PFSK-1 (cell line): ENCODE data around the gene MYRF.

Experiments used
- FOXP2 ChIP-seq: optimal IDR thresholded peaks from 2 replicates; pipeline ENCODE3; 2011; ENCODE audit warnings: borderline replicate concordance, control low read depth, inconsistent platforms; ENCODE audit not compliant: insufficient read depth; ENCODE audit errors: extremely low read length, extremely low read depth
- POLR2AphosphoS5 ChIP-seq: IDR thresholded peaks from 2 replicates; pipeline ENCODE4 v1.6.1; 2012; ENCODE audit warnings: low read depth, mild to moderate bottlenecking, control low read depth, low read length, moderate library complexity
- SIN3A ChIP-seq: IDR thresholded peaks from 2 replicates; pipeline ENCODE4 v1.6.1; 2012; ENCODE audit warnings: mild to moderate bottlenecking, low read length, moderate library complexity, borderline replicate concordance; ENCODE audit not compliant: insufficient read depth
- TAF1 ChIP-seq: IDR thresholded peaks from 2 replicates; pipeline ENCODE4 v1.6.1; 2012; ENCODE audit warnings: low read length, control low read depth, borderline replicate concordance; ENCODE audit not compliant: insufficient read depth
- TF ChIP-seq, protein P1 (sequence below), 2 experiments: IDR thresholded peaks; 2 replicates each; pipeline versions ENCODE4 v1.6.1 to v1.8.0; 2011 to 2012; ENCODE audit warnings: low read depth in 2 of 2, low read length in 2 of 2, control low read depth in 1 of 2, inconsistent platforms in 1 of 2, mild to moderate bottlenecking in 1 of 2, moderate library complexity in 1 of 2; ENCODE audit not compliant: insufficient read depth in 1 of 2

DNA sequence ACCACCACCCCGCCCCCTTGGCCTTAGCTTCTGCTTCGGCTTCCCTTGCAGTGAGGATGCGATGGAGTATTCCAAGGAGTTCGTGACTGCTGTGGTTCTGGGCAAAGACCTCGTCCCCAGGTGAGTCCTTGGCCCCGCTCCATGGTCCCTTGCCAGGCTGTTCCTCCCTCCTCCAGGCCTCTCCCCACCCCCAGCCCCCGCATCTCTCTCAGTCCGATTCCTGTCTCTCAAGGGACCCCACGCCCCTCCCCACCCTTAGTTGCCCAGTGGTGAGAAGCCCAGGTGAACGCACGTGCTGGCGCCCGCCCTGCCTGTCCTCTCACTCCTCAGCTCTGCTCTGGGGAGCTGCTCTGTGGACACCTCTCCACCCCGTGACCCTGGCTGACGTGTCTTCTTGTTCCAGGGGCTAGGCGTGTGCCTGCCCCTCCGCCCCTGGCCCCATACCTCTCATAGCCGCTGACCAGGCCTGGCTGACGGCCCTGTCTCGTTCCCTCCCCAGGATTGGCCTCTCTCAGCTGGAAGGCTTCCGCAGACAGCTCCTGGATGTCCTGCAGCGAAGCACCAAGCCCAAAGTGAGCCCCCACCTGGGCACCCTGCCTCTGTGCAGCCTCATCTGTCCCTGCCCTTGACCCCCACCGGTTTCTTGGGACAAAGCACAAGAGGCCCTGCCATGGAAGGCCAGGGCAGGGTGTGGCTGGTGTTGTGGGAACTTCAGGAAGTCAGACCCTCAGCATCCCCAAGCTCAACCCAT lies 14.6 kb upstream of the MYRF start:
- no peak for TF ChIP-seq POLR2AphosphoS5
- TF ChIP-seq, protein P1, sequence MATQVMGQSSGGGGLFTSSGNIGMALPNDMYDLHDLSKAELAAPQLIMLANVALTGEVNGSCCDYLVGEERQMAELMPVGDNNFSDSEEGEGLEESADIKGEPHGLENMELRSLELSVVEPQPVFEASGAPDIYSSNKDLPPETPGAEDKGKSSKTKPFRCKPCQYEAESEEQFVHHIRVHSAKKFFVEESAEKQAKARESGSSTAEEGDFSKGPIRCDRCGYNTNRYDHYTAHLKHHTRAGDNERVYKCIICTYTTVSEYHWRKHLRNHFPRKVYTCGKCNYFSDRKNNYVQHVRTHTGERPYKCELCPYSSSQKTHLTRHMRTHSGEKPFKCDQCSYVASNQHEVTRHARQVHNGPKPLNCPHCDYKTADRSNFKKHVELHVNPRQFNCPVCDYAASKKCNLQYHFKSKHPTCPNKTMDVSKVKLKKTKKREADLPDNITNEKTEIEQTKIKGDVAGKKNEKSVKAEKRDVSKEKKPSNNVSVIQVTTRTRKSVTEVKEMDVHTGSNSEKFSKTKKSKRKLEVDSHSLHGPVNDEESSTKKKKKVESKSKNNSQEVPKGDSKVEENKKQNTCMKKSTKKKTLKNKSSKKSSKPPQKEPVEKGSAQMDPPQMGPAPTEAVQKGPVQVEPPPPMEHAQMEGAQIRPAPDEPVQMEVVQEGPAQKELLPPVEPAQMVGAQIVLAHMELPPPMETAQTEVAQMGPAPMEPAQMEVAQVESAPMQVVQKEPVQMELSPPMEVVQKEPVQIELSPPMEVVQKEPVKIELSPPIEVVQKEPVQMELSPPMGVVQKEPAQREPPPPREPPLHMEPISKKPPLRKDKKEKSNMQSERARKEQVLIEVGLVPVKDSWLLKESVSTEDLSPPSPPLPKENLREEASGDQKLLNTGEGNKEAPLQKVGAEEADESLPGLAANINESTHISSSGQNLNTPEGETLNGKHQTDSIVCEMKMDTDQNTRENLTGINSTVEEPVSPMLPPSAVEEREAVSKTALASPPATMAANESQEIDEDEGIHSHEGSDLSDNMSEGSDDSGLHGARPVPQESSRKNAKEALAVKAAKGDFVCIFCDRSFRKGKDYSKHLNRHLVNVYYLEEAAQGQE (IDR thresholded peaks at IDR 0.05; ENCODE audit: insufficient read depth in 1 of 2, low read depth in 2 of 2, low read length in 2 of 2): no peak
- TF ChIP-seq TAF1: no peak
- TF ChIP-seq FOXP2: no peak
- TF ChIP-seq SIN3A: no peak
